CD14-positive monocyte (primary cell): Measurements from ENCODE around the gene GULP1. TPM values are rescaled to one million over a fixed set of nuclear protein-coding genes. Genes with fewer than 3 reads are reported as not detected.
"Not testable (repeated sequence)": the region's sequence is repeated elsewhere in the genome, so short reads cannot be mapped to it uniquely, and the experiment has no call there.

Experiments used
- DNase-seq, 3 donors: peaks; one replicate each; pipeline ENCODE4 v3.0.0-alpha.2; 2011 to 2022
- H2AFZ ChIP-seq: 2 replicates; pipeline ENCODE4 v1.6.0; 2012; ENCODE audit warnings: mild to moderate bottlenecking, low read depth, low read length, inconsistent platforms; ENCODE audit not compliant: insufficient read depth, poor library complexity, severe bottlenecking
- H3K27ac ChIP-seq, 2 donors: 1 replicate in 1 of 2; 2 replicates in 1 of 2; pipeline ENCODE4 v1.5.1; 2012 to 2013; ENCODE audit warnings: low read length in 2 of 2, control low read depth in 1 of 2, inconsistent platforms in 1 of 2, low read depth in 1 of 2, mild to moderate bottlenecking in 1 of 2
- H3K27me3 ChIP-seq, 2 donors: one replicate each; pipeline versions ENCODE4 v1.6.0 to v1.6.1; 2011 to 2013; ENCODE audit warnings: low read length in 2 of 2; ENCODE audit not compliant: control insufficient read depth in 2 of 2, insufficient read depth in 2 of 2
- H3K36me3 ChIP-seq, 2 donors: replicated peaks in 1 of 2; 1 replicate in 1 of 2; 2 replicates in 1 of 2; pipeline versions ENCODE4 v1.5.1 to v1.6.1; 2012 to 2013; ENCODE audit warnings: low read length in 2 of 2, control low read depth in 1 of 2, inconsistent platforms in 1 of 2, mild to moderate bottlenecking in 1 of 2; ENCODE audit not compliant: insufficient read depth in 2 of 2, control insufficient read depth in 1 of 2
- H3K4me1 ChIP-seq, 2 donors: 1 replicate in 1 of 2; 2 replicates in 1 of 2; pipeline versions ENCODE4 v1.5.1 to v1.6.1; 2012 to 2013; ENCODE audit warnings: low read length in 2 of 2, control low read depth in 1 of 2, inconsistent platforms in 1 of 2, mild to moderate bottlenecking in 1 of 2, moderate library complexity in 1 of 2; ENCODE audit not compliant: insufficient read depth in 2 of 2, control insufficient read depth in 1 of 2
- H3K4me2 ChIP-seq: replicated peaks from 2 replicates; pipeline ENCODE3; 2012; ENCODE audit warnings: low read length, moderate library complexity, mild to moderate bottlenecking; ENCODE audit not compliant: poor library complexity, severe bottlenecking; ENCODE audit errors: extremely low read depth
- H3K4me3 ChIP-seq, 3 experiments: fragments of 200-600 bp in 1 of 3; sonication (generic) in 1 of 3; replicated peaks in 1 of 3; 1 replicate in 2 of 3; 2 replicates in 1 of 3; pipeline ENCODE4 v1.5.1; 2011 to 2013; ENCODE audit warnings: low read length in 3 of 3, mild to moderate bottlenecking in 3 of 3, control low read depth in 2 of 3, low read depth in 2 of 3, inconsistent platforms in 1 of 3, moderate library complexity in 1 of 3
- H3K79me2 ChIP-seq: 2 replicates; pipeline ENCODE4 v1.6.0; 2012; ENCODE audit warnings: mild to moderate bottlenecking, control low read depth, inconsistent platforms, low read length, moderate library complexity; ENCODE audit not compliant: insufficient read depth
- H3K9ac ChIP-seq: 2 replicates; pipeline ENCODE4 v1.6.0; 2017; ENCODE audit warnings: low read length, mild to moderate bottlenecking; ENCODE audit not compliant: insufficient read depth, poor library complexity, severe bottlenecking
- H3K9me3 ChIP-seq, 2 donors: replicated peaks in 1 of 2; 1 replicate in 1 of 2; 2 replicates in 1 of 2; pipeline versions ENCODE4 v1.5.1 to v1.6.1; 2012 to 2013; ENCODE audit warnings: low read length in 2 of 2, control low read depth in 1 of 2; ENCODE audit not compliant: control insufficient read depth in 1 of 2, insufficient read depth in 1 of 2
- H4K20me1 ChIP-seq: 2 replicates; pipeline ENCODE4 v1.6.0; 2012; ENCODE audit warnings: mild to moderate bottlenecking, low read length, control low read depth, moderate library complexity; ENCODE audit not compliant: insufficient read depth
- H3K27ac Mint-ChIP-seq, 7 donors: one replicate each; pipeline ENCODE4 v1.8.0; 2020; ENCODE audit warnings: mild to moderate bottlenecking in 7 of 7, mixed read lengths in 7 of 7, moderate library complexity in 6 of 7, inconsistent platforms in 2 of 7
- H3K27me3 Mint-ChIP-seq, 3 donors: one replicate each; pipeline ENCODE4 v1.8.0; 2021 to 2022; ENCODE audit warnings: low read depth in 3 of 3, mild to moderate bottlenecking in 3 of 3, mixed read lengths in 3 of 3, moderate library complexity in 3 of 3, inconsistent platforms in 1 of 3
- H3K36me3 Mint-ChIP-seq, 2 donors: one replicate each; pipeline ENCODE4 v1.8.0; 2020; ENCODE audit warnings: mixed read lengths in 2 of 2, inconsistent platforms in 1 of 2, mild to moderate bottlenecking in 1 of 2
- H3K4me1 Mint-ChIP-seq: one replicate; pipeline ENCODE4 v1.8.0; 2020; ENCODE audit warnings: mild to moderate bottlenecking, mixed read lengths
- H3K4me3 Mint-ChIP-seq, 2 donors: one replicate each; pipeline ENCODE4 v1.8.0; 2020; ENCODE audit warnings: mild to moderate bottlenecking in 2 of 2, mixed read lengths in 2 of 2, moderate library complexity in 1 of 2
- H3K9me3 Mint-ChIP-seq, 7 donors: one replicate each; pipeline ENCODE4 v1.8.0; 2020 to 2022; ENCODE audit warnings: mixed read lengths in 7 of 7, mild to moderate bottlenecking in 6 of 7, moderate library complexity in 6 of 7, inconsistent platforms in 2 of 7
- WGBS: methylation state at CpG from one replicate; pipeline ENCODE4 v1.1.5; 2013; ENCODE audit warnings: missing lambda C conversion rate; ENCODE audit not compliant: insufficient coverage; 5-methylcytosine and 5-hydroxymethylcytosine counted together
- intact Hi-C, 2 donors: fragments of 100-400 bp; cut with micrococcal nuclease; formaldehyde crosslinking; loops; one replicate each; pipeline versions ENCODE4 v1.15.0 to v1.15.1; 2023
- polyA plus RNA-seq, 3 donors: library from polyadenylated mRNA; depleted of rRNA in 1 of 3; unstranded in 2 of 3; stranded (reverse) in 1 of 3; fragments of 300-500 nt in 2 of 3; fragments of >200 nt in 1 of 3; fragmentation: Illumina TruSeq in 2 of 3; gene quantifications; 1 replicate in 2 of 3; 2 replicates in 1 of 3; pipeline ENCODE4 v1.2.3, GENCODE V29; 2012 to 2021
- TF ChIP-seq, protein P1 (sequence below): fragments of 200-600 bp; IDR thresholded peaks from one replicate; pipeline ENCODE4 v1.8.0; 2022; ENCODE audit warnings: antibody characterized with exemption, mild to moderate bottlenecking

Gene GULP1
- polyA plus RNA-seq, 3 donors: not detected

DNA sequence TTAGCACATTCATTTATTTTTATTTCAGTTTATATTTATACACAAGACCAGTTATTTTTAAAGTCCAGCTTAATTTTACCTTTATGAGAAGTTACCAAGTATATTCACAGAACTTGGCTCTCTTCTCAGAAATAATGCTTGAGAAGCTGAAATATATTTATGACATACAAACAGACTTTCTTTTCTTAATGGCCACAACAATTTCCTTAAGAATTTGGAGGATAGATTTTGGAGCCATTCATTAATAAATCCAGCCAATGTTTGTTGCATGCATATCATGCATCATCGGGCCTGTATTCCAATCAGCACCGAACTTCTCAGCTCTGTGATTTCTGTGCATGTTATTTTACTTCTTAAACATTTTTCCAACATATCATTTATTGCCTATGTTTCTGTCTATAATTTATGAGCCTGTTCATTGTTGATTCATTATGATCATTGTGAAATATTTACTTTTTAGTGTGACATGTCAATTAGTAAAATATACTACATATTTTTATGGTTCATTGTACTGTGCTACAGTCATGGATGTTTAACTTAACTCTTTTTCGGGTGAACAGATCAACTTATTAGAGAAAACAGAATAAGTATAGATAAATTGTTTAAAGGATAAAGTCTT, 3.5 kb downstream of the GULP1 start:
- Histone ChIP-seq H3K79me2 (no peaks in the 10 kb centered on the region), H2AFZ (no peak overlapping the region), H3K4me1 (no peaks in the 10 kb centered on the region), H3K4me3 (no peak overlapping the region), H3K27me3 (peaks cover 27 to 42% of the 10 kb centered on the region in 2 donors), H3K9me3 (peaks cover 0 to 20% of the 10 kb centered on the region in 2 donors), H4K20me1 (no peaks in the 10 kb centered on the region), H3K36me3 (no peaks in the 10 kb centered on the region), H3K27ac (no peak overlapping the region), H3K9ac (no peak overlapping the region), H3K4me2 (no peak overlapping the region)
- H3K9me3 Mint-ChIP-seq: peaks cover 3 to 16% (median 10%) of the 10 kb centered on the region in 7 donors
- TF ChIP-seq, protein P1, sequence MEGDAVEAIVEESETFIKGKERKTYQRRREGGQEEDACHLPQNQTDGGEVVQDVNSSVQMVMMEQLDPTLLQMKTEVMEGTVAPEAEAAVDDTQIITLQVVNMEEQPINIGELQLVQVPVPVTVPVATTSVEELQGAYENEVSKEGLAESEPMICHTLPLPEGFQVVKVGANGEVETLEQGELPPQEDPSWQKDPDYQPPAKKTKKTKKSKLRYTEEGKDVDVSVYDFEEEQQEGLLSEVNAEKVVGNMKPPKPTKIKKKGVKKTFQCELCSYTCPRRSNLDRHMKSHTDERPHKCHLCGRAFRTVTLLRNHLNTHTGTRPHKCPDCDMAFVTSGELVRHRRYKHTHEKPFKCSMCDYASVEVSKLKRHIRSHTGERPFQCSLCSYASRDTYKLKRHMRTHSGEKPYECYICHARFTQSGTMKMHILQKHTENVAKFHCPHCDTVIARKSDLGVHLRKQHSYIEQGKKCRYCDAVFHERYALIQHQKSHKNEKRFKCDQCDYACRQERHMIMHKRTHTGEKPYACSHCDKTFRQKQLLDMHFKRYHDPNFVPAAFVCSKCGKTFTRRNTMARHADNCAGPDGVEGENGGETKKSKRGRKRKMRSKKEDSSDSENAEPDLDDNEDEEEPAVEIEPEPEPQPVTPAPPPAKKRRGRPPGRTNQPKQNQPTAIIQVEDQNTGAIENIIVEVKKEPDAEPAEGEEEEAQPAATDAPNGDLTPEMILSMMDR: no peak
- H3K36me3 Mint-ChIP-seq: no peaks in the 10 kb centered on the region
- no peak overlapping the region for H3K4me3 Mint-ChIP-seq
- peaks cover 15% of the 10 kb centered on the region for H3K4me1 Mint-ChIP-seq
- intact Hi-C loops: no loop called here
- no peak for DNase-seq
- no peak overlapping the region for H3K27ac Mint-ChIP-seq
- no CpG with 5 or more reads among the region's 3 CpGs for WGBS
- peaks cover 34 to 46% (median 38%) of the 10 kb centered on the region in 3 donors for H3K27me3 Mint-ChIP-seq

DNA sequence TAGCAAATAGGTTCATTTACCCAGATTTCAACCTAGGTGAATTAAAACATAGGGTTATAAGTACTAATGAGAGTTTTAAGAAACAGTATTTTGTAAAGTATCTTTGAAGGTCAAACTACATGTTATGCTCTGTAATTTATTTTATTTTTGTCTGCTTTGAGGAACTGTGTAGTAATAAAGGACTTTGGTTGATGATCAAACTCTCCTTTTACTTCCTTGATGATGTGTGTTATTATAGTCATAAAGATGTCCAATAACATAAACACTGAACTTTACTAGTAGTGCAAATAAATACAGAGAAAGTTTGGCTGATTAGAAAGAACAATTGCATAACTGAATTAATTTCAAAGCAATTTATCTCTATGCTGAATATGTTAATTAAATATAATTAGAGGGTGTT, 6.3 kb downstream of the GULP1 start:
- H3K4me3 Mint-ChIP-seq: no peak overlapping the region
- no peaks in the 10 kb centered on the region for H4K20me1 ChIP-seq
- no peaks in the 10 kb centered on the region for H3K79me2 ChIP-seq
- no peak overlapping the region for H3K27ac Mint-ChIP-seq
- peaks cover 10 to 20% (median 11%) of the 10 kb centered on the region in 3 donors for H3K27me3 Mint-ChIP-seq
- no peak overlapping the region for H3K9ac ChIP-seq
- H3K36me3 Mint-ChIP-seq: no peaks in the 10 kb centered on the region
- H3K4me1 Mint-ChIP-seq: no peaks in the 10 kb centered on the region
- peaks cover 2 to 5% (median 3%) of the 10 kb centered on the region in 7 donors for H3K9me3 Mint-ChIP-seq
- H3K27ac ChIP-seq: no peak overlapping the region
- no peak for DNase-seq
- peaks cover 11 to 14% of the 10 kb centered on the region in 2 donors for H3K27me3 ChIP-seq
- H3K36me3 ChIP-seq: no peaks in the 10 kb centered on the region
- H3K4me2 ChIP-seq: no peak overlapping the region
- no peak overlapping the region for H3K4me3 ChIP-seq
- H3K9me3 ChIP-seq: peaks cover 0 to 6% of the 10 kb centered on the region in 2 donors
- no peaks in the 10 kb centered on the region for H3K4me1 ChIP-seq
- TF ChIP-seq, protein P1: no peak
- H2AFZ ChIP-seq: no peak overlapping the region
- intact Hi-C loops: no loop called here

DNA sequence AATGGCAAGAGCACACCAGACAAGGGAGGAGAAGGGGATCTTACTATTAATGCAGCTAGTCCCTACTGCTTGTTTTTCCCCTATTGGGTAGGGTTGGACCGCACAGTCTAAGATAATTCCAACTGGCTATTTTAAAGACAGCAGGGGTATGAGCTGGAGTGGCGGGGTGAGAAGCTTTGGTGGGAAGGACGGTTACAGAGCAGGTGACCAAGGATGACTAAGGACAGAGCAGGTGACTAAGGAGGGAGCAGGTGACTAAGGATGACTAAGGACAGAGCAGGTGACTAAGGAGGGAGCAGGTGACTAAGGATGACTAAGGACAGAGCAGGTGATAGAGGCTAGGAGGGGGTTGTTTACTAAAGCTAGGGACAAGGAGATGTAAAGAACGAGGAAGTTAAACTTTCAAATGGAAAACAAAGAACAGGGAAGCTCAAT, 7.3 kb downstream of the GULP1 start:
- peak overlapping the region in 1 of 7 donors; percentile 73 for H3K27ac Mint-ChIP-seq
- not testable (repeated sequence) for H3K27me3 Mint-ChIP-seq

More for the DNA sequence above, 7.3 kb downstream of the GULP1 start:
- H3K27ac ChIP-seq, H3K4me1 Mint-ChIP-seq, H3K4me1 ChIP-seq, H3K4me3 Mint-ChIP-seq, H3K9me3 Mint-ChIP-seq, intact Hi-C loops, H3K9ac ChIP-seq, H3K4me3 ChIP-seq, H3K36me3 ChIP-seq, H3K27me3 ChIP-seq, H3K9me3 ChIP-seq, H3K36me3 Mint-ChIP-seq, H4K20me1 ChIP-seq, H3K79me2 ChIP-seq, H2AFZ ChIP-seq, H3K4me2 ChIP-seq, DNase-seq: not testable (repeated sequence)
- WGBS: 100% methylated on average over 1 of the region's 4 CpGs
